ENCODE measurements around the gene FOXC2. TPM values are rescaled to one million over a fixed set of nuclear protein-coding genes. Genes with fewer than 3 reads are reported as not detected.

Gene FOXC2
- total and polyA plus RNA-seq, 10 of the 15 experiments (the other 5 are each of a cell fraction or from before 2014, with no cell fraction given) = not detected

DNA sequence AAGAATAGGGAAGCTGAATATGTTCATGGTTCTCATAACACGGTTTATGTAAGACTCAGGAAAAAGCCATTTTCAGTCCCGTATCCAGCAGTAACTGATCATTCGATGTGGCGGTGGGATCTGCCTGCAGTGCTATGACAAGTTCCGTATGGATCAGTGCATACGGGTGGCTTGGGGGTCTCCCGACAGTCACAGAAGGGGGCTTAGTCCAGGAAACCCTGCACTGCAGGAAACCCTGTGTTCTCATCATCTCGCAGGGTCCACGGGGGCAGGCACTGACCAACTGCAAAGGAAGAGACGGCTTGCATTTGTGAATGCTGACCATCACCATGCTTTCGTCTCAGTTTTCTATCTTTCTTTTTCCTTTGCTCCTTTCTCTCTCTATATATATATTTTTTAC is 19.3 kb upstream of the FOXC2 start:
- Histone ChIP-seq H3K27ac (ENCODE audit: control insufficient read depth, insufficient read depth) (no peak overlapping the region), H3K4me1 (ENCODE audit: control insufficient read depth, insufficient read depth, low read length) (no peaks in the 10 kb centered on the region), H3K36me3 (ENCODE audit: control insufficient read depth in 2 of 2, insufficient read depth in 2 of 2, low read length in 1 of 2) (peaks cover 0 to 13% of the 10 kb centered on the region in 2 experiments; a peak in 3 of 4 replicates), H3K9me3 (replicated peaks; ENCODE audit: control insufficient read depth, insufficient read depth, low read length) (no peaks in the 10 kb centered on the region), H3K4me3 (no peak overlapping the region), H3K79me2 (ENCODE audit: control insufficient read depth, insufficient read depth, low read length) (no peaks in the 10 kb centered on the region), H3K9ac (ENCODE audit: control insufficient read depth, insufficient read depth, low read length) (no peak overlapping the region), H2AFZ (ENCODE audit: control insufficient read depth, low read depth, low read length) (no peak overlapping the region), H3K4me2 (ENCODE audit: control insufficient read depth, insufficient read depth) (no peak overlapping the region), H4K20me1 (ENCODE audit: control insufficient read depth, insufficient read depth) (no peaks in the 10 kb centered on the region), H3K27me3 (replicated peaks in 1 of 2; ENCODE audit: control insufficient read depth in 2 of 2, insufficient read depth in 2 of 2, low read length in 1 of 2) (no peaks in the 10 kb centered on the region)
- 98% methylated on average over 11 of the region's 11 CpGs for WGBS (ENCODE audit: insufficient coverage, insufficient replicate concordance, low lambda C conversion rate, missing lambda C conversion rate)
- FAIRE-seq = no peak
- DNase-seq (ENCODE audit: low read depth, low spot score) = no peak
- no peak for ATAC-seq
- in situ Hi-C loops (cut with MboI) = no loop called here
- ChIA-PET SMC1A (ENCODE audit: uncharacterized antibody, unreplicated experiment) (no interaction called here), CTCF (no interaction called here), RAD21 (ENCODE audit: unreplicated experiment) (no interaction called here), POLR2A (no interaction called here)
- intact Hi-C loops (cut with micrococcal nuclease; ENCODE audit: unreplicated experiment) = no loop called here
- no TSS peak for BruUV-seq (replicated peaks)
- TF ChIP-seq, protein P1, sequence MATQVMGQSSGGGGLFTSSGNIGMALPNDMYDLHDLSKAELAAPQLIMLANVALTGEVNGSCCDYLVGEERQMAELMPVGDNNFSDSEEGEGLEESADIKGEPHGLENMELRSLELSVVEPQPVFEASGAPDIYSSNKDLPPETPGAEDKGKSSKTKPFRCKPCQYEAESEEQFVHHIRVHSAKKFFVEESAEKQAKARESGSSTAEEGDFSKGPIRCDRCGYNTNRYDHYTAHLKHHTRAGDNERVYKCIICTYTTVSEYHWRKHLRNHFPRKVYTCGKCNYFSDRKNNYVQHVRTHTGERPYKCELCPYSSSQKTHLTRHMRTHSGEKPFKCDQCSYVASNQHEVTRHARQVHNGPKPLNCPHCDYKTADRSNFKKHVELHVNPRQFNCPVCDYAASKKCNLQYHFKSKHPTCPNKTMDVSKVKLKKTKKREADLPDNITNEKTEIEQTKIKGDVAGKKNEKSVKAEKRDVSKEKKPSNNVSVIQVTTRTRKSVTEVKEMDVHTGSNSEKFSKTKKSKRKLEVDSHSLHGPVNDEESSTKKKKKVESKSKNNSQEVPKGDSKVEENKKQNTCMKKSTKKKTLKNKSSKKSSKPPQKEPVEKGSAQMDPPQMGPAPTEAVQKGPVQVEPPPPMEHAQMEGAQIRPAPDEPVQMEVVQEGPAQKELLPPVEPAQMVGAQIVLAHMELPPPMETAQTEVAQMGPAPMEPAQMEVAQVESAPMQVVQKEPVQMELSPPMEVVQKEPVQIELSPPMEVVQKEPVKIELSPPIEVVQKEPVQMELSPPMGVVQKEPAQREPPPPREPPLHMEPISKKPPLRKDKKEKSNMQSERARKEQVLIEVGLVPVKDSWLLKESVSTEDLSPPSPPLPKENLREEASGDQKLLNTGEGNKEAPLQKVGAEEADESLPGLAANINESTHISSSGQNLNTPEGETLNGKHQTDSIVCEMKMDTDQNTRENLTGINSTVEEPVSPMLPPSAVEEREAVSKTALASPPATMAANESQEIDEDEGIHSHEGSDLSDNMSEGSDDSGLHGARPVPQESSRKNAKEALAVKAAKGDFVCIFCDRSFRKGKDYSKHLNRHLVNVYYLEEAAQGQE (IDR thresholded peaks at IDR 0.05; ENCODE audit: low read depth, low read length) = no peak
- no peak for TF ChIP-seq NBN (IDR thresholded peaks at IDR 0.05)
- TF ChIP-seq, protein P2, sequence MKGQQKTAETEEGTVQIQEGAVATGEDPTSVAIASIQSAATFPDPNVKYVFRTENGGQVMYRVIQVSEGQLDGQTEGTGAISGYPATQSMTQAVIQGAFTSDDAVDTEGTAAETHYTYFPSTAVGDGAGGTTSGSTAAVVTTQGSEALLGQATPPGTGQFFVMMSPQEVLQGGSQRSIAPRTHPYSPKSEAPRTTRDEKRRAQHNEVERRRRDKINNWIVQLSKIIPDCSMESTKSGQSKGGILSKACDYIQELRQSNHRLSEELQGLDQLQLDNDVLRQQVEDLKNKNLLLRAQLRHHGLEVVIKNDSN (IDR thresholded peaks at IDR 0.05; ENCODE audit: borderline replicate concordance, extremely low read length, insufficient read depth, low read depth, low read length) = no peak
- TF ChIP-seq, protein P3, sequence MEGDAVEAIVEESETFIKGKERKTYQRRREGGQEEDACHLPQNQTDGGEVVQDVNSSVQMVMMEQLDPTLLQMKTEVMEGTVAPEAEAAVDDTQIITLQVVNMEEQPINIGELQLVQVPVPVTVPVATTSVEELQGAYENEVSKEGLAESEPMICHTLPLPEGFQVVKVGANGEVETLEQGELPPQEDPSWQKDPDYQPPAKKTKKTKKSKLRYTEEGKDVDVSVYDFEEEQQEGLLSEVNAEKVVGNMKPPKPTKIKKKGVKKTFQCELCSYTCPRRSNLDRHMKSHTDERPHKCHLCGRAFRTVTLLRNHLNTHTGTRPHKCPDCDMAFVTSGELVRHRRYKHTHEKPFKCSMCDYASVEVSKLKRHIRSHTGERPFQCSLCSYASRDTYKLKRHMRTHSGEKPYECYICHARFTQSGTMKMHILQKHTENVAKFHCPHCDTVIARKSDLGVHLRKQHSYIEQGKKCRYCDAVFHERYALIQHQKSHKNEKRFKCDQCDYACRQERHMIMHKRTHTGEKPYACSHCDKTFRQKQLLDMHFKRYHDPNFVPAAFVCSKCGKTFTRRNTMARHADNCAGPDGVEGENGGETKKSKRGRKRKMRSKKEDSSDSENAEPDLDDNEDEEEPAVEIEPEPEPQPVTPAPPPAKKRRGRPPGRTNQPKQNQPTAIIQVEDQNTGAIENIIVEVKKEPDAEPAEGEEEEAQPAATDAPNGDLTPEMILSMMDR (IDR thresholded peaks at IDR 0.05 in 2 of 3, conservative IDR thresholded peaks at IDR 0.05 in 1 of 3; ENCODE audit: control insufficient read depth in 2 of 3, extremely low read depth in 1 of 3, insufficient read depth in 1 of 3, low read depth in 3 of 3, low read length in 3 of 3) = no peak
- TF ChIP-seq, protein P4, sequence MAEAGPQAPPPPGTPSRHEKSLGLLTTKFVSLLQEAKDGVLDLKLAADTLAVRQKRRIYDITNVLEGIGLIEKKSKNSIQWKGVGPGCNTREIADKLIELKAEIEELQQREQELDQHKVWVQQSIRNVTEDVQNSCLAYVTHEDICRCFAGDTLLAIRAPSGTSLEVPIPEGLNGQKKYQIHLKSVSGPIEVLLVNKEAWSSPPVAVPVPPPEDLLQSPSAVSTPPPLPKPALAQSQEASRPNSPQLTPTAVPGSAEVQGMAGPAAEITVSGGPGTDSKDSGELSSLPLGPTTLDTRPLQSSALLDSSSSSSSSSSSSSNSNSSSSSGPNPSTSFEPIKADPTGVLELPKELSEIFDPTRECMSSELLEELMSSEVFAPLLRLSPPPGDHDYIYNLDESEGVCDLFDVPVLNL (IDR thresholded peaks at IDR 0.05; ENCODE audit: low read depth, low read length) = no peak
- TF ChIP-seq, protein P5, sequence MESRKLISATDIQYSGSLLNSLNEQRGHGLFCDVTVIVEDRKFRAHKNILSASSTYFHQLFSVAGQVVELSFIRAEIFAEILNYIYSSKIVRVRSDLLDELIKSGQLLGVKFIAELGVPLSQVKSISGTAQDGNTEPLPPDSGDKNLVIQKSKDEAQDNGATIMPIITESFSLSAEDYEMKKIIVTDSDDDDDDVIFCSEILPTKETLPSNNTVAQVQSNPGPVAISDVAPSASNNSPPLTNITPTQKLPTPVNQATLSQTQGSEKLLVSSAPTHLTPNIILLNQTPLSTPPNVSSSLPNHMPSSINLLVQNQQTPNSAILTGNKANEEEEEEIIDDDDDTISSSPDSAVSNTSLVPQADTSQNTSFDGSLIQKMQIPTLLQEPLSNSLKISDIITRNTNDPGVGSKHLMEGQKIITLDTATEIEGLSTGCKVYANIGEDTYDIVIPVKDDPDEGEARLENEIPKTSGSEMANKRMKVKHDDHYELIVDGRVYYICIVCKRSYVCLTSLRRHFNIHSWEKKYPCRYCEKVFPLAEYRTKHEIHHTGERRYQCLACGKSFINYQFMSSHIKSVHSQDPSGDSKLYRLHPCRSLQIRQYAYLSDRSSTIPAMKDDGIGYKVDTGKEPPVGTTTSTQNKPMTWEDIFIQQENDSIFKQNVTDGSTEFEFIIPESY (IDR thresholded peaks at IDR 0.05) = no peak
- no peak for TF ChIP-seq EED (IDR thresholded peaks at IDR 0.05; ENCODE audit: low read depth)
- TF ChIP-seq, protein P6, sequence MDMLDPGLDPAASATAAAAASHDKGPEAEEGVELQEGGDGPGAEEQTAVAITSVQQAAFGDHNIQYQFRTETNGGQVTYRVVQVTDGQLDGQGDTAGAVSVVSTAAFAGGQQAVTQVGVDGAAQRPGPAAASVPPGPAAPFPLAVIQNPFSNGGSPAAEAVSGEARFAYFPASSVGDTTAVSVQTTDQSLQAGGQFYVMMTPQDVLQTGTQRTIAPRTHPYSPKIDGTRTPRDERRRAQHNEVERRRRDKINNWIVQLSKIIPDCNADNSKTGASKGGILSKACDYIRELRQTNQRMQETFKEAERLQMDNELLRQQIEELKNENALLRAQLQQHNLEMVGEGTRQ (IDR thresholded peaks at IDR 0.05; ENCODE audit: borderline replicate concordance, low read depth, low read length) = no peak
- TF ChIP-seq, protein P7, sequence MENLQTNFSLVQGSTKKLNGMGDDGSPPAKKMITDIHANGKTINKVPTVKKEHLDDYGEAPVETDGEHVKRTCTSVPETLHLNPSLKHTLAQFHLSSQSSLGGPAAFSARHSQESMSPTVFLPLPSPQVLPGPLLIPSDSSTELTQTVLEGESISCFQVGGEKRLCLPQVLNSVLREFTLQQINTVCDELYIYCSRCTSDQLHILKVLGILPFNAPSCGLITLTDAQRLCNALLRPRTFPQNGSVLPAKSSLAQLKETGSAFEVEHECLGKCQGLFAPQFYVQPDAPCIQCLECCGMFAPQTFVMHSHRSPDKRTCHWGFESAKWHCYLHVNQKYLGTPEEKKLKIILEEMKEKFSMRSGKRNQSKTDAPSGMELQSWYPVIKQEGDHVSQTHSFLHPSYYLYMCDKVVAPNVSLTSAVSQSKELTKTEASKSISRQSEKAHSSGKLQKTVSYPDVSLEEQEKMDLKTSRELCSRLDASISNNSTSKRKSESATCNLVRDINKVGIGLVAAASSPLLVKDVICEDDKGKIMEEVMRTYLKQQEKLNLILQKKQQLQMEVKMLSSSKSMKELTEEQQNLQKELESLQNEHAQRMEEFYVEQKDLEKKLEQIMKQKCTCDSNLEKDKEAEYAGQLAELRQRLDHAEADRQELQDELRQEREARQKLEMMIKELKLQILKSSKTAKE (IDR thresholded peaks at IDR 0.05; ENCODE audit: low read depth, poor library complexity, severe bottlenecking) = no peak
- TF ChIP-seq BHLHE40 (IDR thresholded peaks at IDR 0.05; ENCODE audit: borderline replicate concordance in 1 of 2, low read depth in 2 of 2, low read length in 1 of 2) = no peak
